GM12878 (cell line): ENCODE measurements around the gene CCDC141. TPM values are rescaled to one million over a fixed set of nuclear protein-coding genes. Genes with fewer than 3 reads are reported as not detected.

ENCODE experiments used
- ATAC-seq: fragments of 200-7000 bp; cut with Tn5 transposase; 3 replicates; pipeline ENCODE4 v1.9.1; 2020; ENCODE audit warnings: mild to moderate bottlenecking, moderate library complexity
- BruUV-seq: library from RNA; stranded (reverse); fragments of 400-500 nt; replicated peaks from 2 replicates; lab custom pipeline; 2021; lab: Mats Ljungman, UMichigan
- CTCF ChIA-PET: fragments of 300-600 bp; sonication (Branson Sonifier 250); formaldehyde crosslinking; extraction: SDS; loops from one replicate; lab custom pipeline; 2021; ENCODE audit warnings: inconsistent platforms; lab: Yijun Ruan, JAX
- POLR2A ChIA-PET: fragments of 350-600 bp; formaldehyde crosslinking; extraction: SDS; loops from one replicate; lab custom pipeline; 2021; ENCODE audit warnings: inconsistent platforms; lab: Charles Lee
- RAD21 ChIA-PET: fragments of 300-600 bp; sonication (Branson Sonifier 250); formaldehyde crosslinking; loops from one replicate; lab custom pipeline; 2023; ENCODE audit warnings: antibody characterized with exemption; ENCODE audit not compliant: unreplicated experiment; lab: Charles Lee
- SMC1A ChIA-PET: fragments of 300-600 bp; sonication (Branson Sonifier 250); formaldehyde crosslinking; loops from one replicate; lab custom pipeline; 2023; ENCODE audit not compliant: unreplicated experiment, uncharacterized antibody; lab: Charles Lee
- DNase-seq: peaks from one replicate; pipeline ENCODE4 v3.0.0-alpha.2; 2011; ENCODE audit warnings: low read depth, low spot score
- FAIRE-seq: peaks from 3 replicates; lab custom pipeline; 2011; peaks lifted over from hg19 to GRCh38; lab: Jason Lieb, UNC
- H2AFZ ChIP-seq: 2 replicates; pipeline ENCODE4 v1.6.0; 2011; ENCODE audit warnings: low read depth, low read length, control low read depth; ENCODE audit not compliant: control insufficient read depth
- H3K27ac ChIP-seq: 2 replicates; pipeline ENCODE4 v1.5.1; 2011; ENCODE audit warnings: control low read depth; ENCODE audit not compliant: control insufficient read depth, insufficient read depth
- H3K27me3 ChIP-seq, 2 experiments: replicated peaks in 1 of 2; 2 replicates each; pipeline versions ENCODE4 v1.6.0 to v1.6.1; 2011; ENCODE audit warnings: low read length in 1 of 2; ENCODE audit not compliant: control insufficient read depth in 2 of 2, insufficient read depth in 2 of 2
- H3K36me3 ChIP-seq, 2 experiments: 2 replicates each; pipeline ENCODE4 v1.5.1; 2011; ENCODE audit warnings: low read length in 1 of 2; ENCODE audit not compliant: control insufficient read depth in 2 of 2, insufficient read depth in 2 of 2
- H3K4me1 ChIP-seq: 2 replicates; pipeline ENCODE4 v1.6.1; 2011; ENCODE audit warnings: mild to moderate bottlenecking, low read length, moderate library complexity, mixed read lengths; ENCODE audit not compliant: control insufficient read depth, insufficient read depth
- H3K4me2 ChIP-seq: 2 replicates; pipeline ENCODE4 v1.6.0; 2011; ENCODE audit warnings: control low read depth; ENCODE audit not compliant: control insufficient read depth, insufficient read depth
- H3K4me3 ChIP-seq: fragments of 200-600 bp; sonication (generic); 2 replicates; pipeline ENCODE4 v1.5.1; 2016
- H3K79me2 ChIP-seq: 2 replicates; pipeline ENCODE4 v1.6.0; 2011; ENCODE audit warnings: low read length; ENCODE audit not compliant: control insufficient read depth, insufficient read depth
- H3K9ac ChIP-seq: 2 replicates; pipeline ENCODE4 v1.8.0; 2011; ENCODE audit warnings: low read length, control low read depth, mixed read lengths; ENCODE audit not compliant: control insufficient read depth, insufficient read depth
- H3K9me3 ChIP-seq: replicated peaks from 3 replicates; pipeline ENCODE4 v1.5.1; 2011; ENCODE audit warnings: mild to moderate bottlenecking, low read length; ENCODE audit not compliant: control insufficient read depth, insufficient read depth
- H4K20me1 ChIP-seq: 2 replicates; pipeline ENCODE4 v1.6.0; 2011; ENCODE audit not compliant: control insufficient read depth, insufficient read depth
- HCFC1 ChIP-seq: fragments of 150-350 bp; IDR thresholded peaks from 2 replicates; pipeline ENCODE4 v1.6.1; 2014; ENCODE audit warnings: low read length
- MXI1 ChIP-seq: fragments of 150-350 bp; IDR thresholded peaks from 2 replicates; pipeline ENCODE4 v1.6.1; 2011; ENCODE audit warnings: low read depth, mild to moderate bottlenecking, inconsistent platforms, low read length, improper control_type of control experiment
- NBN ChIP-seq: fragments of 450-650 bp; IDR thresholded peaks from 2 replicates; pipeline ENCODE4 v1.6.1; 2016
- NFYA ChIP-seq: IDR thresholded peaks from 2 replicates; pipeline ENCODE4 v1.6.1; 2011; ENCODE audit warnings: low read depth, mild to moderate bottlenecking, low read length, improper control_type of control experiment, borderline replicate concordance
- PAX5 ChIP-seq: IDR thresholded peaks from 2 replicates; pipeline ENCODE4 v1.6.1; 2011; ENCODE audit warnings: low read depth, low read length, borderline replicate concordance
- PAX8 ChIP-seq: fragments of 450-650 bp; IDR thresholded peaks from 2 replicates; pipeline ENCODE4 v1.6.1; 2017; ENCODE audit warnings: mild to moderate bottlenecking, moderate library complexity
- PRDM15 ChIP-seq: fragments of 450-650 bp; formaldehyde crosslinking; IDR thresholded peaks from 2 replicates; pipeline ENCODE4 v1.4.0; 2020; ENCODE audit warnings: mild to moderate bottlenecking, moderate library complexity
- RAD51 ChIP-seq: fragments of 450-650 bp; IDR thresholded peaks from 2 replicates; pipeline ENCODE4 v1.6.1; 2016; ENCODE audit warnings: moderate library complexity, mild to moderate bottlenecking, inconsistent platforms
- WGBS: methylation state at CpG from one replicate; pipeline ENCODE4 v1.1.6; 2016; ENCODE audit warnings: low lambda C conversion rate; ENCODE audit not compliant: insufficient replicate concordance, insufficient coverage; ENCODE audit errors: missing lambda C conversion rate; 5-methylcytosine and 5-hydroxymethylcytosine counted together
- in situ Hi-C: fragments of 300-500 bp; cut with MboI; formaldehyde crosslinking; loops from 9 replicates; pipeline ENCODE4 v1.14.3; 2018; ENCODE audit warnings: mixed read lengths
- intact Hi-C: fragments of 100-400 bp; cut with micrococcal nuclease; formaldehyde crosslinking; loops from one replicate; pipeline ENCODE4 v1.14.2; 2022; ENCODE audit not compliant: unreplicated experiment
- polyA plus RNA-seq, 11 experiments: library from polyadenylated mRNA; depleted of rRNA in 4 of 11; unstranded in 6 of 11; stranded (reverse) in 5 of 11; fragments of >200 nt; fragmentation: Nextera tagmentation in 4 of 11; fragmentation: Illumina TruSeq in 1 of 11; extraction: Ambion mirVana in 4 of 11; extraction: Trizol in 1 of 11; gene quantifications; 1 replicate in 1 of 11; 2 replicates in 10 of 11; pipeline versions ENCODE4 v1.2.1 to v1.2.3, GENCODE V29; 2011 to 2016; ENCODE audit warnings: inconsistent platforms in 2 of 11, missing spikeins in 2 of 11, low read depth in 1 of 11
- total RNA-seq, 4 experiments: library from RNA; depleted of rRNA in 3 of 4; stranded (reverse); fragments of >200 nt in 3 of 4; fragmentation: Illumina TruSeq in 1 of 4; extraction: Trizol in 1 of 4; gene quantifications; 2 replicates each; pipeline versions ENCODE4 v1.2.1 to v1.2.3, GENCODE V29; 2013 to 2021

Gene CCDC141
- total and polyA plus RNA-seq, 10 of the 15 experiments (the other 5 are each of a cell fraction or from before 2014, with no cell fraction given): 0.84 to 12.5 (median 3.6) TPM

- intact Hi-C loops: no loop called here
- Histone ChIP-seq H3K4me3 (no peak overlapping the region), H3K4me1 (no peaks in the 10 kb centered on the region), H2AFZ (no peak overlapping the region), H3K27me3 (no peaks in the 10 kb centered on the region), H4K20me1 (no peaks in the 10 kb centered on the region), H3K79me2 (no peaks in the 10 kb centered on the region), H3K4me2 (no peak overlapping the region), H3K9me3 (no peaks in the 10 kb centered on the region), H3K36me3 (no peaks in the 10 kb centered on the region; a peak in 1 of 4 replicates)
- SMC1A ChIA-PET: interaction anchor here (0.6 to 5.0 kb wide), 8 partner anchors 12 to 195 kb away, joined by 3 to 23 read pairs (median 4); no protein-coding TSS in a partner anchor
- RAD21 ChIA-PET: interaction anchor here (0.9 to 2.5 kb wide), 3 partner anchors 87 to 167 kb away, joined by 3 to 13 read pairs (median 3); partner anchors contain the start of gene CCDC141
- no TSS peak for BruUV-seq
- ATAC-seq (no peak), FAIRE-seq (no peak), DNase-seq (no peak)
- POLR2A ChIA-PET: no interaction called here
- 89% methylated on average over 4 of the region's 4 CpGs for WGBS
- in situ Hi-C loops: no loop called here
- CTCF ChIA-PET: interaction anchor here (2.1 to 8.1 kb wide), 2 partner anchors 13 to 166 kb away, joined by 4 to 36 read pairs; no protein-coding TSS in a partner anchor
- TF ChIP-seq HCFC1 (no peak), MXI1 (no peak), NBN (no peak), RAD51 (no peak), PAX8 (no peak), NFYA (no peak), PRDM15 (CRISPR knock-in tag) (no peak), PAX5 (no peak)
- TF ChIP-seq, all 136 proteins: peak for 0
- no peak overlapping the region for H3K9ac ChIP-seq
- no peak overlapping the region for H3K27ac ChIP-seq
These were observed 87.0 kb downstream of the CCDC141 start for GRCh38 chr2:178962805-178963433.
